Left lung (tissue), 10 donors: ENCODE data around the gene SELENOF. TPM values are rescaled to one million over a fixed set of nuclear protein-coding genes. Genes with fewer than 3 reads are reported as not detected.

Experiments
- ATAC-seq: fragments of 200-7000 bp; cut with Tn5 transposase; one replicate; pipeline ENCODE4 v1.9.1; 2020; ENCODE audit warnings: moderate library complexity
- DNase-seq, 4 donors: peaks; one replicate each; pipeline ENCODE4 v3.0.0-alpha.2; 2013 to 2020
- H3K27ac ChIP-seq, 2 donors: fragments of 200-600 bp; sonication (generic) in 1 of 2; one replicate each; pipeline versions ENCODE4 v1.5.0 to v1.8.0; 2020 to 2021
- H3K27me3 ChIP-seq, 2 donors: fragments of 200-600 bp; sonication (generic) in 1 of 2; one replicate each; pipeline versions ENCODE4 v1.5.0 to v1.8.0; 2020 to 2021
- H3K36me3 ChIP-seq, 2 donors: fragments of 200-600 bp; sonication (generic) in 1 of 2; one replicate each; pipeline versions ENCODE4 v1.5.0 to v1.8.0; 2020 to 2021
- H3K4me1 ChIP-seq, 2 donors: fragments of 200-600 bp; one replicate each; pipeline ENCODE4 v1.8.0; 2021
- H3K4me3 ChIP-seq, 2 donors: fragments of 200-600 bp; sonication (generic) in 1 of 2; one replicate each; pipeline versions ENCODE4 v1.5.0 to v1.8.0; 2020 to 2021; ENCODE audit warnings: mild to moderate bottlenecking in 1 of 2
- H3K9me3 ChIP-seq, 2 donors: fragments of 200-600 bp; sonication (generic) in 1 of 2; one replicate each; pipeline versions ENCODE4 v1.5.0 to v1.8.0; 2020 to 2021
- intact Hi-C, 2 donors: fragments of 100-400 bp; cut with DNase I; formaldehyde crosslinking; loops; one replicate each; pipeline versions ENCODE4 v1.11.2 to v1.14.2; 2022
- polyA plus RNA-seq, 6 donors: library from polyadenylated mRNA; unstranded; fragments of 120-200 nt; gene quantifications; one replicate each; pipeline ENCODE4 v1.2.1, GENCODE V29; 2013; ENCODE audit not compliant: insufficient read length in 6 of 6
- total RNA-seq, 2 donors: library from RNA; stranded (reverse); fragmentation: NEBNext Ultra II Directional; extraction: Animal tissue kit (Norgen Biotek cat#: 25700); gene quantifications; one replicate each; pipeline ENCODE4 v1.2.1, GENCODE V29; 2021
- TF ChIP-seq, protein P1 (sequence below), 2 donors: fragments of 200-600 bp; sonication (generic) in 1 of 2; IDR thresholded peaks; one replicate each; pipeline versions ENCODE4 v1.5.0 to v1.8.0; 2021; ENCODE audit warnings: antibody characterized with exemption in 2 of 2
- donor health status: DM: no; HTN: yes; CAD: no.
- donor health status: DM: no; HTN: no; CAD: no.

SELENOF gene
- total and polyA plus RNA-seq, 8 donors, result 217 to 302 (median 270) TPM

DNA sequence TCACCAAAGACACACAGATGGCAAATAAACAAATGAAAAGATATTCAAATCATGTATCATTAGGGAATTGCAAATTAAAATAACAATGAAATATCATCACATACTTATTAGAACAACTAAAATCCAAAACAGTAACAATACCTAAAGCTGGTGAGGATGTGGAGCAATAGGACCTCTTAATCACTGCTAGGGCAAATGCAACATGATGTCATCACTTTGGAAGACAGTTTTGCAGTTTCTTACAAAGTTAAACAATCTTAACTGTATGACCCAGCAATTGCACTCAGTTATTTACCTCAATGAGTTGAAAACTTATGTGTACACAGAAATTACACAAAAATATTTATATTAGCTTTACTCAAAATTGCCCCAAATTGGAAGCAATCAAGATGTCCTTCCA lies 47.3 kb downstream of the SELENOF start:
- Histone ChIP-seq H3K9me3 (no peaks in the 10 kb centered on the region), H3K4me3 (no peak overlapping the region), H3K27ac (no peak overlapping the region), H3K4me1 (peaks cover 0 to 15% of the 10 kb centered on the region in 2 donors), H3K36me3 (no peaks in the 10 kb centered on the region), H3K27me3 (no peaks in the 10 kb centered on the region)
- TF ChIP-seq, protein P1, sequence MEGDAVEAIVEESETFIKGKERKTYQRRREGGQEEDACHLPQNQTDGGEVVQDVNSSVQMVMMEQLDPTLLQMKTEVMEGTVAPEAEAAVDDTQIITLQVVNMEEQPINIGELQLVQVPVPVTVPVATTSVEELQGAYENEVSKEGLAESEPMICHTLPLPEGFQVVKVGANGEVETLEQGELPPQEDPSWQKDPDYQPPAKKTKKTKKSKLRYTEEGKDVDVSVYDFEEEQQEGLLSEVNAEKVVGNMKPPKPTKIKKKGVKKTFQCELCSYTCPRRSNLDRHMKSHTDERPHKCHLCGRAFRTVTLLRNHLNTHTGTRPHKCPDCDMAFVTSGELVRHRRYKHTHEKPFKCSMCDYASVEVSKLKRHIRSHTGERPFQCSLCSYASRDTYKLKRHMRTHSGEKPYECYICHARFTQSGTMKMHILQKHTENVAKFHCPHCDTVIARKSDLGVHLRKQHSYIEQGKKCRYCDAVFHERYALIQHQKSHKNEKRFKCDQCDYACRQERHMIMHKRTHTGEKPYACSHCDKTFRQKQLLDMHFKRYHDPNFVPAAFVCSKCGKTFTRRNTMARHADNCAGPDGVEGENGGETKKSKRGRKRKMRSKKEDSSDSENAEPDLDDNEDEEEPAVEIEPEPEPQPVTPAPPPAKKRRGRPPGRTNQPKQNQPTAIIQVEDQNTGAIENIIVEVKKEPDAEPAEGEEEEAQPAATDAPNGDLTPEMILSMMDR (IDR thresholded peaks at IDR 0.05), result no peak
- ATAC-seq (no peak), DNase-seq (no peak)
- intact Hi-C loops, result no loop called here

DNA sequence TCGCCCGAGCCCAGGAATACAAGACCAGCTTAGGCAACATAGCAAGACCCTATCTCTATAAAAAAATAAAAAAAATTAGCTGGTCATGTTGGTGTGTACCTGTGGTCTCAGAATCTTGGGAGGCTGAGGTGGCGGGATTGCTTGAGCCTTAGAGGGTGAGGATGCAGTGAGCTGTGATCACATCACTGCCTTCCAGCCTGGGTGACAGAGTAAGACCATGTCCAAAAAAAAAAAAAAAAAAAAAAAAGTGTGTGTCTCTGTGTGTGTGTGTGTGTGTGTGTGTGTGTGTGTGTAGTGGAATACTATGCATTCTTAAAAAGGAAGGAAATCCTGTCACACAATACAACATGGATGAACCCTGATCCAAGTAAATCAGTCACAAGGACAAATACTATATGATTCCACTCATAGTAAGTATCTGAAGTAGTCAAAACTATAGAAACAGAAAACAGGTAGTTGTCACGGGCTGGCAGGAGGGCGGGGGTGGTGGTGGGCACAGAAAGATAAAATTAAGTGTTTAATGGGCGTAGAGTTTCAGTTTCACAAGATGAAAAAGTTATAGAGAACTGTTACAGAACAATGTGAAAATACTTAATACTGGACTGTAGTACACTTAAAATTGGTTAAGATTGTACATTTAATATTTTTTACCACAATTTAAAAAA lies 47.8 kb downstream of the SELENOF start:
- no peak overlapping the region for H3K4me3 ChIP-seq
- TF ChIP-seq, protein P1 (IDR thresholded peaks at IDR 0.05), result no peak
- H3K27me3 ChIP-seq, result no peaks in the 10 kb centered on the region
- intact Hi-C loops, result no loop called here
- peaks cover 0 to 15% of the 10 kb centered on the region in 2 donors for H3K4me1 ChIP-seq
- no peak for DNase-seq
- ATAC-seq, result no peak
- no peaks in the 10 kb centered on the region for H3K36me3 ChIP-seq
- H3K27ac ChIP-seq, result no peak overlapping the region
- H3K9me3 ChIP-seq, result no peaks in the 10 kb centered on the region

DNA sequence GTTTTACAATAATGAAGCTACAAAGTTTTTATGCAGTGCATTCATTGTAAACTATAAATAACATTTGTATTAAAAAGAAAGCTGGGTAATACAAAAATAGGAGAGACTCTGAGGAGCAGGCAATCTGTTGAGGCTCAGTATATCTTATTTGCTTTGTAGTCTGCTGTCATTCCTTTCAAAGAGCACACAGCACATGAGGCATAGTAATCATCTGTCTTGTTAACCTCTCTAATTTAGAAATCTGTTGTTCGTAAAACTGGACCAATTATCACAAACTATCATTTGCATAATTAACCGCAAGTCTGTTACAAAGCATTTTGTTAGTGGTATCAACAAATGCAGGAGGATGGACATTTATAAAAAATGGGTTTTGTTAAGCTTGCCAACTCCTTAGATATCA lies 51.0 kb downstream of the SELENOF start:
- Histone ChIP-seq H3K27ac (no peak overlapping the region), H3K27me3 (no peaks in the 10 kb centered on the region), H3K36me3 (no peaks in the 10 kb centered on the region), H3K4me1 (peaks cover 0 to 5% of the 10 kb centered on the region in 2 donors), H3K4me3 (no peak overlapping the region), H3K9me3 (no peaks in the 10 kb centered on the region)
- TF ChIP-seq, protein P1 (IDR thresholded peaks at IDR 0.05), result no peak
- ATAC-seq, result no peak
- no peak for DNase-seq
- intact Hi-C loops, result no loop called here

DNA sequence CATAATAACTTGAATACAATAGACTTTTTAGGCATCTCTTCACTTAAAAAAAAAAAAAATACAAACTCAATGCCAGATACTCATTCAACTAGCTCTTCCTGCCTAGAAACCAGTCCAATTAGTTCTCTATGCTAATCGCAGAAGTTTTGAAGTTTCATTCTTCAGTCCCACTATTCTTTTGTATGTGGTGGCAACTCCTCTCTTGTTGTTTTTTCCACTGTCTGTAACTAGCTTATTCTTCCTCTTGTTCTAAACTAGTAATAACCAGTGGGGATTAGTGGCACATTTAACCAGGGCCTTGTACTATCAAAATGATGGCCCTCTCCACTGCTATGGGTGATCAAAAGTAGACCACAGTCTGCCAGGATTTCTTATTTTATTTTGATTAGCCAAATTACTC lies 52.5 kb downstream of the SELENOF start:
- H3K4me1 ChIP-seq, result peaks cover 0 to under 1% of the 10 kb centered on the region in 2 donors
- ATAC-seq (no peak), DNase-seq (no peak)
- no peak overlapping the region for H3K4me3 ChIP-seq
- no peaks in the 10 kb centered on the region for H3K9me3 ChIP-seq
- intact Hi-C loops, result no loop called here
- peak overlapping the region in 1 of 2 donors; percentile 5 for H3K27ac ChIP-seq
- H3K36me3 ChIP-seq, result no peaks in the 10 kb centered on the region
- no peaks in the 10 kb centered on the region for H3K27me3 ChIP-seq
- TF ChIP-seq, protein P1 (IDR thresholded peaks at IDR 0.05), result no peak

DNA sequence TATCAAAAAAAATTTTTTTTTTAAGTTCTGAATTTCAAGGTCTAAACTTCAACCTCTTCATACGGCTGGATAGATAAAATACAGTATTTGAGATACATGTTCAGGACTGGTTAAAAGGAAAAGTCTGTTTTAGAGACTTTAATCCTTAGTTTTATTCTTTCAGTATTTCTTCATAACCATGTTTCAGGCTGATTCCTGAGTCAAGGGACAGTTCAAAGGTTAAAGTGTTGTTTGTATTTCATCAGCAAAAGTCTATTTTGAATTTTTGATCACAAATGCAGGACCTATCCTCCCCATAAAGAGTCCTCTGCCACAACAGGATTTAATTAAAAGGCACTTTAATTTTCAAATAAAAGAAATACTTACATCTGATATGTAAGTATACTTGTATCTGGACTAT lies 53.5 kb downstream of the SELENOF start:
- intact Hi-C loops, result no loop called here
- DNase-seq (no peak), ATAC-seq (no peak)
- Histone ChIP-seq H3K4me1 (no peaks in the 10 kb centered on the region), H3K27ac (no peak overlapping the region), H3K27me3 (no peaks in the 10 kb centered on the region), H3K4me3 (no peak overlapping the region), H3K36me3 (no peaks in the 10 kb centered on the region), H3K9me3 (no peaks in the 10 kb centered on the region)
- TF ChIP-seq, protein P1 (IDR thresholded peaks at IDR 0.05), result no peak
